GM18951 (cell line): ENCODE results near the gene EN1.

Experiments
- POLR2A ChIP-seq: IDR thresholded peaks from 4 replicates; pipeline ENCODE4 v1.6.1; 2011; ENCODE audit warnings: mild to moderate bottlenecking; ENCODE audit not compliant: insufficient read length, insufficient read depth; ENCODE audit errors: extremely low read depth
- in situ Hi-C: fragments of 300-500 bp; cut with MboI; formaldehyde crosslinking; loops from one replicate; pipeline ENCODE4 v1.12.0; 2022; ENCODE audit warnings: low sequenced_read_pairs, mixed read lengths, inconsistent platforms; ENCODE audit not compliant: unreplicated experiment

The EN1 gene

DNA sequence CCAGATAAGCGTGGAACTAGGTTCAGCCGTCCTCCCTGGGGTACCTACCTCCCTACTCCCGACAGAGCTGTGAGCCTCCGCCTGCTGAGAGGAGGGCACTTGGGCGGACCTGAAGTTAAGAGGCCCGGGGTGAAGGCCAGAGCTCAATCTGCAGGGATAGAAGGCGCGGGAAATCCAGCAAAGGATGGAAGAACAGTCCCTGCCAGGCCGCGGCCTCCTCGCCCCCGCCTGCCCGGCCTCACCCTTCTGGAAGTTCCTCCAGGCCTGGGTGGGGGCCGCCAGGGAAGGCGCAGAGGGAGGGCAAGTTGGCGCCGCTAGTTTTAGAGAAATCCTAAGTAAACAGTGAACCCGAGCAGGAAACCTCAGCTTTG is 13.0 kb downstream of the EN1 start:
- in situ Hi-C loops: no loop called here
- TF ChIP-seq POLR2A: no peak

DNA sequence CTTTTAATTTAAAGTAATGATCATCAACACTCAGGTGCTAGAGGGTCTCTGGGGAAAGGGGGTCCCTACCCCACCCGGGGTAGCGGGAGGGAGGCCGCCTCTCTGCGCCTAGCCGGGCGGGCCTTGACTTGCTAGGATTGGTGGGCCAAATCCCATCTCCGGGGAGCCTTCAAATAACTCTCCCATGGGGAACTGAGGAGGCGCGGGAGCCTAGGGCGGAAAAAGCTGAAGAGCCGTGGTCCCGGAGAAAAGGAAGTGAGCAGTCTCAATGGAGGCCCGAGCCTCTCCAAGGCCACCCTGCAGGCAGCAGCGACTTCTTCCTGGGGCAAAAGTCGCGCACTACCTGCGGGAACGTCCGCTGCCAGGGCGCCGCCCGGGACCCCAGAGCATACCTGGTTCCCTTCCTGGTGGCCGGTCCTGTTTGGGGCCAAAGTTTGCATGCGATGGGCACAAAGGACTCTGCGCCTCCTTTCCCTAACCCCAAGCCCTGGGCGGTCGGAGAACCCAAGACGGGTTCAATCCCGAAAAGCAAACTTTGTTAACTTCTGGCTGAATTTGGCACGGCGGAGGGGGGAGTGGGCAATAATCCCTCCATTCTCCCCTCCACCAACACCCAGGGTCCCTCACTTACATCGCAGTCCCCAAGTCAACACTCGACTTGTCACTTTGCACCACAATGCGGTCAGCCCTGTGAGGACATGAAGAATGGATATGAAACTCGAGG is 13.6 kb downstream of the EN1 start:
- in situ Hi-C loops: no loop called here
- no peak for TF ChIP-seq POLR2A

DNA sequence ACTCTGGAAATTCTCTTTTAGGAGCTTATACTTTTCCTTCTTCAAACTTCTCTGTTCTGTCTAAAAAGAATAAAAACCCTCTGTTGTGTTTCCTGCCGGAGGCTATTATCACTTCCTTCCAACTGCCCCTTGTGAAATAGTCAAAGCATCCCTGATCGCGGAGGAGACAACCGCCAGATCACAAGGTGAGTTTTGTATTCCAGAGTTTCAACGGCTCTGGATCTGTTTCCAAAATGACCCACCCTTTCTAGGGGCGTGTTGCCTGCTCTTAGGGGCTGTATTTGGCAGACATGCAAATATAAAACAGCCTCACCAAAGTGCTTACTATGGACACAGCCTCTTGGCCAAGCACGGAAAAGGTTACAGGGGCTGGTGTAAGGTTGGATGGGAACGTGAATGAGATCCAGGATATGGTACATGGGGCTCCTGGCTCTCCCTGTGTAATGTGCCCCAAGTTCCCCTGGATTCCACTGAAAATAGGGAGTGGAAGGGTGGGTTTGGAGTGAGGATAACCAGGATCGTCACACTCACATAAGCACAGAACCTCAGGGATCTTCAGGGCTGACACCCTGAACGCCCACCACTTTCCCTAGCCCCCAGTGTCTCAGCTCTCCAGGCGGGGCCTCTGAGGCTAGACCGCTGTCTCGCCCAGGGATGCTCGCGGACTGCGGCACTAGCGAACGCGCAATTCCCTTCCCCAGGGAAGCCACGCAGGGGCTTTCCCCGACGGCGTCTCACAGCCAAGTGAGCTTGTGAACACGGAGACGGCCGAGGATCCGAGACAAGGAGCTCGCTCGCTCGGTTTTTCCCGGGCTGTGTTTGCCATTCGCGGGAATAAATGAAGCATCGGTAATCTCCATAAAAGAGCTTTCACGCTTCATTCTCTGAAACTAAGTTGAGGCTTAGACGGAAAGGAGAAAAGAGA is 14.4 kb downstream of the EN1 start:
- TF ChIP-seq POLR2A: no peak
- in situ Hi-C loops: no loop called here

DNA sequence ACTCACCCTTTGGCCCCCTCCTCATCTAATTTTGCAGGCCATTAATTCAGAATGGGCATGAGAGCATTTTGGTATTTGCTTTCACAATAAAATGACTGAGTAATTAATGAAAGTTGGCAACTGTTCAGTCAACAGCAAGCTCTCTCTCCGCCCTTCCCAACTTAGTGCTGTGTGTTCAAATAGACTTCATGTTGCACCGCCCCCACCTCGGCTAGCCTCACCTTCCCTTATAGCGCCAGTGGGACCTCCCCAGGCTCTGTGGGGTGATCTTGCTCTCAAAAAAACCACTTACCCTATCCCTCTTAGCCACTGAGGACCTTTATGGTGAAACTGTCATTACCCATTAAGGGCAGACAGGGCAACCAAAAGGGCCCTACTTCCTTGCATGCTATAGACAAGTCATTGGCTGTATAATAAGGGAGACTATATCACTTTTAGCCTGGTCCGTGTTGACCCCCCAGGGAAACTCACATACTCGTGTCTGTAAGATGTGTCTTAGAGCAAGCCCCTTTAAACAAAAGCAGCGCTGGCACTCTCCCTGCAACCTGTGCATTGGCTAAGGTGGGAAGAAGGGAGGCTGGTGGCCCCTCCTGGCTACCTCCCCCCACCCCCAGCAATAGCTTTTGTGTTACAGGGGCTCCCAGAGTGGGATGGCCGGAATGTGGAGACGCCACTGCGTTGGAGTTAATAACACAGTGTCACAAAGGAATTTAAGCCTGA is 15.2 kb downstream of the EN1 start:
- in situ Hi-C loops: no loop called here

DNA sequence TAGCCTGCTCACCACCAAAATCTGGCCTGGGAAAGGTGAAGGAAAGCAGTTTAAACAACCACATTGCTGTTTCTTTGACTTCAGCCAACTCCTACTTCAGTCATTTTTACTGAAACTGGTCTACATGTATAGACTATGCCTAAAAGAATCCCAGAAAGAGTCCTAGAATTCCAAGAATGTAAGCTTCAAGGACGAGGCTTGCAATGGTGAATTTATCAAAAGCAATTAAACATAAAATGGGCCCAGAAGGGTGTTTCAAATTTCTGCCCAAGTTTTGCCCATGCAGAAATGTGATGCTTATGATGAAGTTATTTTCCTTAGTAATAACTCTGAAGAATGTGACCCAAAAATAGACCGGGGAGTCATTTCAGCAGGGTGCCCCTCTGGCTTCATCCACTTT is 16.6 kb downstream of the EN1 start:
- in situ Hi-C loops: no loop called here
- TF ChIP-seq POLR2A: no peak

More for the DNA sequence above, 15.2 kb downstream of the EN1 start:
- TF ChIP-seq POLR2A: no peak

- in situ Hi-C loops: no loop called here
- no peak for TF ChIP-seq POLR2A
Measured at GRCh38 chr2:118830118-118830517, 17.3 kb downstream of the EN1 start.

DNA sequence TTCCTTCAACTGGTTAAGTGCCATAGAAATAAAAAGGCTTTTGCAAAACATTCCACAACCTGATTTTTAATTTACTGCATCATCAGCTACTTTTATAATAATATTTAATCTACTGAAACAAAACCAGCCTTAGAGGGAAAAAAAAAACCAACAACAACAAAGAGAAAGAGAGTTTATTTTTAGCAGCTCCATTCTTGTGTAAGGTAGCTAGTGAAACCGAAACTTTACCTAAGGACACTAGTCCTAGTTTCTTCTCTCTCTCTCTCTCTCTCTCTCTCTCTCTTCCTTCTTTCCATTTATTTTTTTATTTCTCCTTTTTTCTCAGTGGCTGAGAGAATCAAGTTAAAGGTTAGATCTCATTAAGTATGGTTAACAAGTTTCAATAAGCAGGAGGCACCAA is 21.4 kb downstream of the EN1 start:
- no peak for TF ChIP-seq POLR2A
- in situ Hi-C loops: no loop called here

DNA sequence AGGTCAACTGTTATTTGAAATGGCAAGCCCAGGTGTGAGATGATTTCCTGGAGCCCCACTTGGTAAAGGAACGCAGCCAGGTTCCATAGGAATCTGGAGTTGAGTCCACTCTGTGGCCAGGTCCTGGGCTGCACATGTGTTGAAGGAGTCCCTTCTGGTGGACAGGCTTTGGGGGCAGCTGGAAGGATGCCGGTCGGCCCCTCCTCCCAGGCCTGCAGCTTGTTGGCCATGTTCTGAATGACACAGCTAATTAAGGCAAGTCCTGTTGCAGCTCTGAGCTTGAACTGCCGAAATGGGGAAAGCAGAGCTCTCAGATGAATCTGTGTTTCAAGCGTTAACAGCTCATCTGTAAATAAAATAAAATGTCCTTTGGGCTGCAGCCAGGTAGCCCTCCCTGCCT is 23.8 kb downstream of the EN1 start:
- TF ChIP-seq POLR2A: no peak
- in situ Hi-C loops: no loop called here

- no peak for TF ChIP-seq POLR2A
- in situ Hi-C loops: no loop called here
Measured at GRCh38 chr2:118822572-118822971, 24.9 kb downstream of the EN1 start.

DNA sequence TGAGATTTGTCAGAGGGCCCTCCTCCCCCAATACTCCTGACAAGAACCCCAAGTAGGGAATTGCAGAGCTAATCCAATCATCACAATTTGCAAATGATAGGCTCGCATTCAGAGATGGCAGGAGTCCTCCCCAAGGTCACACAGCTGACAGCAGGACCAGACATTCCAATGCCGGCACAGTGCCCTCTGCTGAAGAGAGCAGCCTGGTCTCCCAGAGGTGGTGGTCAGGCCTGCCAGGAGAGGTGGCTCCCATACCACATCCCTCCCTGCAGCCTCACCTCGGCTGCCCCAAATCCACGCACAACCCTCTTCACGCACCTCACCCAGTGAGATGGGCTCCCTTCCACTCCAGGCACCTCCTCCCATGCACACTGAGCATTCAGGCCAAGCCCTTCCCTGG is 25.4 kb downstream of the EN1 start:
- in situ Hi-C loops: no loop called here
- TF ChIP-seq POLR2A: no peak

DNA sequence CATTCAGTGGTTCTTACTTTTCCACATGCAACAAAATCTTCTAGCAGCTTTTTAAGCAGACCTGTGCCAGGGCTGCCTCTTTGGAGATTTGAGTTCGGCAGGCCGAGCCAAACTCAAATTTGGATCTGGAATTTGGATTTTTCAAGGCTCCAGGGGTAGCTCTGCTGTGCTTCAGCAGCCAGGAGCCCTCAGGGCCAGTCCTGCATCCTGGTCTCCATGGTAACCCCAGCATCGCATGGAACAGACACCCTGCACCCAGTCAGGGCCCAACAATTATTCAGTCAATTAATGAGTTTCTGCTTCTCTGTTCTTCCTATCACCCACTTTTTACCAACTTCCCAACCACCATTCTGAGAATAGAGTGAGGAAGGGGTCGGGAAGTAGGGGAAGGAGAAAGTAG is 30.0 kb downstream of the EN1 start:
- in situ Hi-C loops: no loop called here
- no peak for TF ChIP-seq POLR2A

DNA sequence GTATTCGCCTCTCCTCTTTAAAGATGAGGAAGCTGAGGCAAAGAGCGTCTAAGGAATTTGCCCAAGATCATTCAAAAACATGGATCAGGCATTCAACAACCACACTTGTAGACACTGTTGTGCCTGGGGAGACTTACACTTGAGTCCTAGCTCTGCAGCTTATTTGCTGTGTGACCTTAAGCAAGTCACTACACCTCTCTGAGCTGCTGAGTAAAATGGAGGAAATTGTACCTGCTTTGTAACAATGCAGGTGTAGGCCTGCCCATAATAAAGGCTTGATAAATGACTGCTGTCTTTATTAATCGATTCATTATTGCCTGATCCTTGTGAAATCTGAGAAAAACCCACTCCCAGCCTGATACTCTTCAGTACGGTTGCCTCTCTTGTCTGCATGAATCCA is 30.8 kb downstream of the EN1 start:
- no peak for TF ChIP-seq POLR2A
- in situ Hi-C loops: no loop called here

DNA sequence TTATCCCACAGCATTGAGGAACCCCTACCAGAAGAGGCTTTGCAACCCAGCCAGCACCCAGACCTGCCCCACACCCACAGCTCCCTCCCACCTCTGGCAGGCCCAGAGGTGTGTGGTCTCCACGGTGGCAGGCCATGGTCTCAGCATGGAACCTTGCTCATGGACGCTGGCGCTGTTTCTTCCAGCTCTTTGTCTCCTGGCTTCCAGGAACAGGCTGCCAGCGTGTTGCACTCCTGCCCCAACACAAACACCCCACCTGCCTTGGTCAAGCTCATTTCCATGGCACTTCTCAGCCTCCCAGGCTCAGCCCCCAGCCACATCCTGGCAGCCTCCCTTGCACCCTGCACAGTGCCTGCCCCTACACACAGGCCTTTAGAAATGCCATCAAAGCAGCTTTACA is 31.7 kb downstream of the EN1 start:
- TF ChIP-seq POLR2A: no peak
- in situ Hi-C loops: no loop called here
